Activated CD4-positive, alpha-beta T cell treated with anti-CD3 and anti-CD28 coated beads for 24 hours (primary cell): ENCODE results near the gene FSTL5.
"Not testable (repeated sequence)": the region's sequence is repeated elsewhere in the genome, so short reads cannot be mapped to it uniquely, and the experiment has no call there.

ENCODE experiments used
- DNase-seq, 2 donors: peaks; one replicate each; pipeline ENCODE4 v3.0.0-alpha.2; 2020; ENCODE audit warnings: low read depth in 2 of 2

FSTL5 gene

GRCh38 chr4:162103908-162104307 is 59.9 kb downstream of the FSTL5 start:
- not testable (repeated sequence) for DNase-seq

- no peak for DNase-seq
These were observed 61.1 kb downstream of the FSTL5 start for GRCh38 chr4:162102713-162103112.

DNA sequence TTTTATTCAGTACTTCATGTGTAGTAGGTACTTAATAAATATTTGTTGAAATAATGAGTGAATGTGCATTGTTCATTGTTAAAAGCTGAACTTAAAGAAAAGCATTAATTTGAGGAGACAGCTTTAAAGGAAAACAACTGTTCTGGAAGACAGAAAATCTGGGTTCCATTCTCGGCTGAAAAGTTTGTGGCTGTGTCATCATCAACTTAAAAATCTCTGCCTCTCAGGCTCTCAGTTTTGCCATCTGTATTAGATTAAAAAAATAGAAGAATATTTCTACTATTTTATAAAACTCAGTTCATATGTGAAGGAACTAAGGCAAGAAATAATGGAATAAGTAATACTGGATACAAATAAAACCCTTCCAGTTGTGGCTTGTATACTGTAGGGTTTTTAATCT is 62.5 kb downstream of the FSTL5 start:
- DNase-seq = no peak

DNA sequence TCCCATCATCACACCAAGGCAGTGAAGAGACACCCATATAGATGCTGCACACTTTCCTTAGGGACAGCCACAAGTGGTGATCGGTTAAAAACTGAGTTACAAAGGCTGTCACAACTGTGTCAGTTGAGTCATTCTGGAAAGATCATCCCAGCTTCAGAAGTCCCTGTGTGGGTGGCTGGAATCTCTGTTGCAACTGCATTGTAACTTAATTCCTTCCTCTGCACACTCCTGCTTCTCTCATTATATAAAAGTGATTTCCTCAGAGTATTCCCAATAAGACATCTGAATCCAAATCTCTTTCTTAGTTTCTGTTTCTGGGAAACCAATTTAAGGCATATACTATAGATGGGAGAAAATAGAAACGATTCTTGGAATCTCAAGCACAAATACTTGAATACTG is 88.1 kb downstream of the FSTL5 start:
- DNase-seq = no peak

- no peak for DNase-seq
These were observed 102.6 kb downstream of the FSTL5 start for GRCh38 chr4:162061214-162061613.

DNA sequence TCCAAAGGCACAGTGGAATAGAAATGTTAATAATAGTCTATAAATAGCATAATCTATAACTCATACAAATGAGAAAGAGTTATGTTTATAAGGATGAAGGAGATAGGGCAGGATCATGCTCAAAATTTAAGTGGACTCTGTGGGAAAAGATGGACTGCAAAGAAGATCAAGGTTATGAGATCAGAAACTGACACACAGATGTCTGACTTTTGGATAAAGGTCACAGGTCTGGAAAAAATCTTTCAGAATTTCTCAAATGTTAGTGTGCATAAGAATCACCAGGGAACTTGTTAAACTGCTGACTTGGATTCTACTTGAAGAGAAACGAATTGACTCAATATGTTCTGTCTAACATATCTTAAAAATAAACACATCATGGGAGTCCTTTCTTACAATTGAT is 104.1 kb downstream of the FSTL5 start:
- DNase-seq = no peak

GRCh38 chr4:162056990-162057389 is 106.8 kb downstream of the FSTL5 start:
- DNase-seq = no peak

GRCh38 chr4:162046135-162046534 is 117.7 kb downstream of the FSTL5 start:
- DNase-seq = no peak

- DNase-seq = no peak
These were observed 125.7 kb downstream of the FSTL5 start for GRCh38 chr4:162038112-162038511.

DNA sequence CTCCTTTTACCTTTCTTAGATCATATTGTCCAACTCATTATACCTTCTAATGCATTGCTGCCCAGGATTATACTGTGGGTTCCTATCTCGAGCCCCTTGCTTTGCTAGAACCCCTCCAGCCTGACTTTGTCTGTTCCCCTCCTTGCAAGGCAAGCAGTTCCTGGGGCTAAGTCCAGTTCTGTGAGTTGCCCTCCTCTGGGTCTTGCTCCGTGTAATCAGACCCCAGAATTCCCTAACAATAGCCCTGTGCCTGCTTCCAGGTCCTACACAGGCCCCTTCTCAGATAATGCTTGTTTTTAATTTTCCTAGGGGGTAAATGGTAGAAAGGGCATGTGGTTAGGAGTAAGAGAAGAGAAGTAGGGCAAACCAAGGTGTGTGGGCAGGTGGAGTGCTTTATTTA is 145.9 kb downstream of the FSTL5 start:
- DNase-seq = no peak

DNA sequence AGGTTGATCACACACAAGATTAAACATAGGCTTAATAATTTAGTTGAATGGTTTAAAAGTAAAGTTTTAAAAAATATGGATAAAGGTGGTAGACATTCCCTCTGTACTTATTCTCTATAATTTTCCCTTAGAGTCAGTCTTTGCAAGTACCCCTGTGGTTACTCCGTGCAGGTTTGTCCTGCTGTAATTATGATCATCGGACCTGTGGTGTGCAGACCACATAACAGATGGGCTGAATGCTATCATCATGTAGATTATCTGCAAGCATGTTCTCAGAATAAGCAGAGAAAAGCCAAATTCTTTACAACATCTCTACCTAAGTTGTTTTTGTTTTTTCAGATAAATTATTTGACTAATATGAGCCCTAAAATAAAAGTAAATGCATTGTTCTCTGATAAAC is 146.8 kb downstream of the FSTL5 start:
- no peak for DNase-seq

- DNase-seq = no peak
These were observed 147.6 kb downstream of the FSTL5 start for GRCh38 chr4:162016219-162016618.

DNA sequence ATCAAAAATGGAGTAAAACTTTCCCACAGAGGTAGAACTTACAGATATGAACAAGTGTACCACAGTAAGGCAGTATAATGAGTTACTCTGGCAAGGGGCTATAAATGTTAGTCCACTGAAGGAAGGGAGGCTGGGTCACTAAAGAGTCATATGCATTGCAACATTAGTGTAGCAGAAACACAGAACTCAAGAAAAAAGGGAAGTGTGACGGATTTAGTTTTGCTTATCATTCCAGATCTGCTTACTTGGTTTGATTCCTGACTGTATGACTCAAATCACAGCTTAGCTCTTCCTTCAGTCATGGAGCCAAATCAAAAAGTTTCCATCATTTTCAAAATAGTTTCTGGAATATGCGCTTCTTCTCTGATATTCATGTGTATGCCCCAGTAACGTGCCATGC is 148.7 kb downstream of the FSTL5 start:
- DNase-seq = no peak

- DNase-seq = no peak
These were observed 152.7 kb downstream of the FSTL5 start for GRCh38 chr4:162011089-162011488.

- DNase-seq = no peak
These were observed 153.4 kb downstream of the FSTL5 start for GRCh38 chr4:162010362-162010761.

- DNase-seq = no peak
These were observed 171.5 kb downstream of the FSTL5 start for GRCh38 chr4:161992317-161992716.

GRCh38 chr4:161991811-161992210 is 172.0 kb downstream of the FSTL5 start:
- DNase-seq = no peak

DNA sequence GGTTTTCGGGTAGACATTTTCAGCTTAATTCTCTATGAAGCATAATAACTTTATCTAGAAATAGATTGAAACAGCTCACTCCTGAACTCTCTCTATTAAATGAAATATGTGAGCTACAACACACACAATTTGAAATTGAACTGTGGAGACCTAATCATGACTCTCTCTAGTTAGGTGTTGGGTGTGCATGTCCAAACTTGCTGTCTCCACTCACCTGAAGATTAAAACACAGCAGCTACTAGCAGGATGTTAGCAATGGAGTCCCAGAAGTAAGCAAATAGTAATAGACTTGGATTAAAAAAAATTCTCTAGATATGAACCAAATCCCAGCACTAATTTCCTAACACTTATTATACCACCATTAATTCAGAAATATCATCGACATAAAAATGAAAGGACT is 173.1 kb downstream of the FSTL5 start:
- no peak for DNase-seq

- no peak for DNase-seq
These were observed 174.9 kb downstream of the FSTL5 start for GRCh38 chr4:161988946-161989345.

DNA sequence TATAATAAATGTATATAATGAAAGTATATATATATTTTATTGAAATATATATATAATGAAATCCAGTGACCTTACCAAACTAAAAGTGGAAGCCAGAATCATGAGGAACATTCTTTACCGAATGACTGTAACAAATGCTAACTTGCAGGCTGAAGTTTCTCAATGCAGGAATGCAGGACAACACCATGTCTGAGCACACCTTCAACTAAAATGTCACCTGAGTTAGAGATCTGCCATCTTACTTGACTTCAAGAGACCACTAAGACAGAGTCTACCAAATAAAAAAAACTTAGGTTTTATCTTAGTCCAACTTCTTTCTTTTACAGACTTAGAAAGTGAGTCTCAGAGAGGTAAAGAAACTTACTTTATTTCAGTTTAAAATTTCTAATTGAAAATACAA is 176.2 kb downstream of the FSTL5 start:
- no peak for DNase-seq

DNA sequence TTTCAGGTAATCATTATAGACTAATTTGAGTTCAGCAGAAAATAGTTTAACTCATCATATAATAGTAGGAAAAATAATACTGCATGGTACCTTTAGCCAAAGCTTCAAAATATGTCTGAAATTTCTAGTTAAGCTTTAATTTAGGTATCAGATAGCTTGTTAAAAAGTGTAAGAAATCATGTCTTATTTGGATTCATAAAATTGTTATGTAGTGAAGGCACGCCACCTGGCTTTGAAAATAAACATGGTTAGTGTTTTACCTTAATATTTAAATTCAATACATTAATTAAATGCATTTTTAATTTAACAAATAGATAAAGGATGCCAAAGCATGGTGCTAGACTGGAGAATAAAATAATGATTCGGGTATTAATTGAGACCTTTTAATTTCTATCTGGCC is 211.4 kb downstream of the FSTL5 start:
- no peak for DNase-seq

- DNase-seq = no peak
These were observed 213.7 kb downstream of the FSTL5 start for GRCh38 chr4:161949946-161950725.

- DNase-seq = no peak
These were observed 215.6 kb downstream of the FSTL5 start for GRCh38 chr4:161948026-161948770.
